ENCODE data around the gene FAM227A.

GRCh38 chr22:38694940-38695339 lies 38.7 kb upstream of the FAM227A start:
- TF ChIP-seq CTCF (IDR thresholded peaks at IDR 0.05), result no peak
- TF ChIP-seq POLR2AphosphoS5 (IDR thresholded peaks at IDR 0.05), result peak in 1 of 3 donors; percentile 20

All from stomach (tissue), 4 donors.